Breast epithelium (tissue), 3 donors: ENCODE results near the gene ZFHX3.

ENCODE experiments used
- POLR2A ChIP-seq: fragments of 450-650 bp; IDR thresholded peaks from one replicate; pipeline ENCODE4 v1.6.1; 2016; ENCODE audit warnings: antibody characterized with exemption, mild to moderate bottlenecking, moderate library complexity
- POLR2AphosphoS5 ChIP-seq, 3 donors: sonication (generic); formaldehyde crosslinking; IDR thresholded peaks; one replicate each; pipeline ENCODE4 v1.6.1; 2017; ENCODE audit warnings: antibody characterized with exemption in 3 of 3
- TF ChIP-seq, protein P1 (sequence below), 3 donors: fragments of 450-650 bp; IDR thresholded peaks; one replicate each; pipeline ENCODE4 v1.5.1; 2016 to 2017; ENCODE audit warnings: antibody characterized with exemption in 3 of 3, mild to moderate bottlenecking in 3 of 3, moderate library complexity in 3 of 3

DNA sequence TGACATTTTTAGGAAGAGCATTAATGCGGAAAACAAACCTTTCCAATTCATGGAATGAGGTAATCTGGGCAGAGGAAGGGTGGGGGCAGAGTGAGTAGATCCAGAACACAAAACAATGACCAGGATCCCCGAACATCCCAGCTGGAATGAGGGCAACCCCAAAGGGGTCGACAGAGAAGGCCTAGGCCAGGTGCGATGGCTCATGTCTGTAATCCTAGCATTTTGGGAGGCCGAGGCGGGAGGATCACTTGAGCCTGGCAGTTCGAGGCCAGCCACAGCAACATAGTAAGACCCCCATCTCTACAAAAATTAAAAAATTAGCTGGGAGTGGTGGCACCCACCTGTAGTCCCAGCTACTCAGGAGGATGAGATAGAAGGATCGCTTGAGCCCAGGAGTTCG lies 64.7 kb downstream of the ZFHX3 start:
- TF ChIP-seq, protein P1, sequence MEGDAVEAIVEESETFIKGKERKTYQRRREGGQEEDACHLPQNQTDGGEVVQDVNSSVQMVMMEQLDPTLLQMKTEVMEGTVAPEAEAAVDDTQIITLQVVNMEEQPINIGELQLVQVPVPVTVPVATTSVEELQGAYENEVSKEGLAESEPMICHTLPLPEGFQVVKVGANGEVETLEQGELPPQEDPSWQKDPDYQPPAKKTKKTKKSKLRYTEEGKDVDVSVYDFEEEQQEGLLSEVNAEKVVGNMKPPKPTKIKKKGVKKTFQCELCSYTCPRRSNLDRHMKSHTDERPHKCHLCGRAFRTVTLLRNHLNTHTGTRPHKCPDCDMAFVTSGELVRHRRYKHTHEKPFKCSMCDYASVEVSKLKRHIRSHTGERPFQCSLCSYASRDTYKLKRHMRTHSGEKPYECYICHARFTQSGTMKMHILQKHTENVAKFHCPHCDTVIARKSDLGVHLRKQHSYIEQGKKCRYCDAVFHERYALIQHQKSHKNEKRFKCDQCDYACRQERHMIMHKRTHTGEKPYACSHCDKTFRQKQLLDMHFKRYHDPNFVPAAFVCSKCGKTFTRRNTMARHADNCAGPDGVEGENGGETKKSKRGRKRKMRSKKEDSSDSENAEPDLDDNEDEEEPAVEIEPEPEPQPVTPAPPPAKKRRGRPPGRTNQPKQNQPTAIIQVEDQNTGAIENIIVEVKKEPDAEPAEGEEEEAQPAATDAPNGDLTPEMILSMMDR (IDR thresholded peaks at IDR 0.05), result no peak
- TF ChIP-seq POLR2A, result no peak
- TF ChIP-seq POLR2AphosphoS5 (IDR thresholded peaks at IDR 0.05), result no peak
